Mammary epithelial cell (primary cell): ENCODE results near the gene KIR2DL1.

ENCODE experiments used
- CTCF ChIP-seq, 2 donors: IDR thresholded peaks in 1 of 2; conservative IDR thresholded peaks in 1 of 2; 2 replicates each; pipeline ENCODE4 v1.5.1; 2011 to 2012; ENCODE audit warnings: inconsistent platforms in 2 of 2, low read length in 2 of 2, mild to moderate bottlenecking in 2 of 2, control low read depth in 1 of 2, low read depth in 1 of 2; ENCODE audit not compliant: insufficient read depth in 1 of 2; ENCODE audit errors: extremely low read depth in 1 of 2
- EZH2 ChIP-seq: IDR thresholded peaks from 2 replicates; pipeline ENCODE4 v1.6.1; 2012; ENCODE audit warnings: low read length, inconsistent platforms, borderline replicate concordance

- no peak for TF ChIP-seq CTCF (conservative IDR thresholded peaks at IDR 0.05 in 1 of 2, IDR thresholded peaks at IDR 0.05 in 1 of 2; ENCODE audit: extremely low read depth in 1 of 2, insufficient read depth in 1 of 2, low read depth in 1 of 2, low read length in 2 of 2)
- no peak for TF ChIP-seq EZH2
Observed at GRCh38 chr19:54739587-54740497, 29.8 kb upstream of the KIR2DL1 start.
